CD4-positive, alpha-beta T cell (primary cell): ENCODE data around the gene ADK. TPM values are rescaled to one million over a fixed set of nuclear protein-coding genes. Genes with fewer than 3 reads are reported as not detected.

Source experiments
- ATAC-seq: fragments of 200-7000 bp; cut with Tn5 transposase; one replicate; pipeline ENCODE4 v1.10.0; 2022; ENCODE audit warnings: mild to moderate bottlenecking; ENCODE audit not compliant: poor library complexity
- CTCF ChIA-PET: fragments of 350-600 bp; sonication (Branson Sonifier 250); formaldehyde crosslinking; loops from one replicate; lab custom pipeline; 2021; ENCODE audit warnings: antibody characterized with exemption, inconsistent platforms; lab: Charles Lee
- POLR2A ChIA-PET: fragments of 350-600 bp; sonication (Branson Sonifier 250); formaldehyde crosslinking; loops from one replicate; lab custom pipeline; 2021; ENCODE audit warnings: antibody characterized with exemption, inconsistent platforms; lab: Charles Lee
- DNase-seq, 14 experiments: peaks; one replicate each; pipeline ENCODE4 v3.0.0-alpha.2; 2013 to 2020; ENCODE audit warnings: mixed read lengths in 2 of 14
- H3K27ac ChIP-seq, 2 donors: one replicate each; pipeline versions ENCODE4 v1.5.1 to v1.7.0; 2013; ENCODE audit warnings: low read length in 2 of 2, low read depth in 1 of 2, mild to moderate bottlenecking in 1 of 2
- H3K27me3 ChIP-seq, 2 experiments: 1 replicate in 1 of 2; 2 replicates in 1 of 2; pipeline versions ENCODE4 v1.6.1 to v1.7.0; 2013; ENCODE audit warnings: low read length in 2 of 2, control low read depth in 1 of 2, mild to moderate bottlenecking in 1 of 2, moderate library complexity in 1 of 2; ENCODE audit not compliant: insufficient read depth in 2 of 2, control insufficient read depth in 1 of 2
- H3K36me3 ChIP-seq: one replicate; pipeline ENCODE4 v1.6.1; 2013; ENCODE audit warnings: low read length, control low read depth; ENCODE audit not compliant: insufficient read depth
- H3K4me1 ChIP-seq: one replicate; pipeline ENCODE4 v1.6.1; 2013; ENCODE audit warnings: low read length, control low read depth; ENCODE audit not compliant: insufficient read depth
- H3K4me3 ChIP-seq: one replicate; pipeline ENCODE4 v1.5.1; 2013; ENCODE audit warnings: mild to moderate bottlenecking, low read length, moderate library complexity
- H3K9me3 ChIP-seq, 2 experiments: 1 replicate in 1 of 2; 2 replicates in 1 of 2; pipeline versions ENCODE4 v1.6.1 to v1.7.0; 2013; ENCODE audit warnings: low read length in 2 of 2, mild to moderate bottlenecking in 2 of 2, control low read depth in 1 of 2, moderate library complexity in 1 of 2; ENCODE audit not compliant: control insufficient read depth in 1 of 2, insufficient read depth in 1 of 2
- H3K27ac Mint-ChIP-seq: one replicate; pipeline ENCODE4 v1.8.0; 2020; ENCODE audit warnings: mixed read lengths
- H3K27me3 Mint-ChIP-seq: one replicate; pipeline ENCODE4 v1.8.0; 2021; ENCODE audit warnings: mixed read lengths
- H3K36me3 Mint-ChIP-seq: one replicate; pipeline ENCODE4 v1.8.0; 2021; ENCODE audit warnings: low read depth, mixed read lengths
- H3K4me1 Mint-ChIP-seq: one replicate; pipeline ENCODE4 v1.8.0; 2021; ENCODE audit warnings: low read depth, mixed read lengths
- H3K4me3 Mint-ChIP-seq: one replicate; pipeline ENCODE4 v1.8.0; 2020; ENCODE audit warnings: mild to moderate bottlenecking, mixed read lengths
- H3K9me3 Mint-ChIP-seq: one replicate; pipeline ENCODE4 v1.8.0; 2020; ENCODE audit warnings: mixed read lengths
- CTCF ChIP-seq: fragments of 200-600 bp; IDR thresholded peaks from one replicate; pipeline ENCODE4 v1.8.0; 2022; ENCODE audit warnings: antibody characterized with exemption, mild to moderate bottlenecking
- intact Hi-C, 2 experiments: fragments of 100-400 bp; cut with DNase I in 1 of 2; cut with micrococcal nuclease in 1 of 2; formaldehyde crosslinking; loops; one replicate each; pipeline versions ENCODE4 v1.15.1 to v1.9.0; 2023 to 2025; cut with DNase I, micrococcal nuclease
- total RNA-seq, 174 experiments: library from RNA in 2 of 174; stranded (reverse) in 2 of 174; gene quantifications; one replicate each; pipeline ENCODE4 v1.2.3 and lab custom pipeline; 2021 to 2026

The ADK gene
- total RNA-seq, 2 experiments from 2014 or later: 15.3 to 17.6 TPM

- intact Hi-C loops: loop anchor here in 1 of 2 experiments (10.0 kb wide), 1 partner anchor 114 kb away; no protein-coding TSS in a partner anchor
- POLR2A ChIA-PET: interaction anchor here (0.7 to 1.6 kb wide), 2 partner anchors 21 to 23 kb away, joined by 3 read pairs; no protein-coding TSS in a partner anchor
- H3K36me3 Mint-ChIP-seq: peaks cover 97% of the 10 kb centered on the region
- H3K27ac ChIP-seq: no peak overlapping the region
- H3K4me1 Mint-ChIP-seq: peaks cover under 1% of the 10 kb centered on the region
- DNase-seq (no peak), ATAC-seq (no peak)
- CTCF ChIA-PET: interaction anchor here (0.6 kb wide), 1 partner anchor 49 kb away, joined by 3 read pairs; no protein-coding TSS in a partner anchor
- no peaks in the 10 kb centered on the region for H3K27me3 Mint-ChIP-seq
- no peak overlapping the region for H3K4me3 Mint-ChIP-seq
- no peaks in the 10 kb centered on the region for H3K9me3 Mint-ChIP-seq
- H3K4me1 ChIP-seq: no peaks in the 10 kb centered on the region
- peaks cover 92% of the 10 kb centered on the region for H3K36me3 ChIP-seq
- H3K27me3 ChIP-seq: no peaks in the 10 kb centered on the region
- H3K4me3 ChIP-seq: no peak overlapping the region
- H3K9me3 ChIP-seq: no peaks in the 10 kb centered on the region
- no peak for TF ChIP-seq CTCF
- H3K27ac Mint-ChIP-seq: peak overlapping the region; percentile 11
Measured at GRCh38 chr10:74120911-74121310, 30.1 kb upstream of the ADK start.

- Histone ChIP-seq H3K27me3 (no peaks in the 10 kb centered on the region), H3K36me3 (peaks cover 92% of the 10 kb centered on the region), H3K4me3 (no peak overlapping the region), H3K4me1 (no peaks in the 10 kb centered on the region), H3K9me3 (no peaks in the 10 kb centered on the region), H3K27ac (no peak overlapping the region)
- no peaks in the 10 kb centered on the region for H3K27me3 Mint-ChIP-seq
- ChIA-PET POLR2A (interaction anchor here (0.7 to 1.6 kb wide), 2 partner anchors 22 kb away, joined by 3 read pairs; no protein-coding TSS in a partner anchor), CTCF (no interaction called here)
- H3K9me3 Mint-ChIP-seq: no peaks in the 10 kb centered on the region
- intact Hi-C loops: loop anchor here in 1 of 2 experiments (10.0 kb wide), 1 partner anchor 113 kb away; no protein-coding TSS in a partner anchor
- peaks cover 97% of the 10 kb centered on the region for H3K36me3 Mint-ChIP-seq
- H3K4me1 Mint-ChIP-seq: no peaks in the 10 kb centered on the region
- H3K27ac Mint-ChIP-seq: peak overlapping the region; percentile 11
- no peak overlapping the region for H3K4me3 Mint-ChIP-seq
- no peak for DNase-seq
- no peak for ATAC-seq
- TF ChIP-seq CTCF: no peak
Measured at GRCh38 chr10:74121368-74121767, 29.7 kb upstream of the ADK start.

- H3K36me3 Mint-ChIP-seq: peaks cover 93% of the 10 kb centered on the region
- H3K9me3 Mint-ChIP-seq: no peaks in the 10 kb centered on the region
- DNase-seq (no peak), ATAC-seq (no peak)
- TF ChIP-seq CTCF: no peak
- H3K4me3 ChIP-seq: no peak overlapping the region
- H3K27ac ChIP-seq: no peak overlapping the region
- CTCF ChIA-PET: no interaction called here
- H3K4me3 Mint-ChIP-seq: no peak overlapping the region
- H3K9me3 ChIP-seq: no peaks in the 10 kb centered on the region
- H3K27me3 ChIP-seq: no peaks in the 10 kb centered on the region
- no peaks in the 10 kb centered on the region for H3K27me3 Mint-ChIP-seq
- H3K4me1 Mint-ChIP-seq: no peaks in the 10 kb centered on the region
- peaks cover 88% of the 10 kb centered on the region for H3K36me3 ChIP-seq
- H3K4me1 ChIP-seq: no peaks in the 10 kb centered on the region
- peak overlapping the region; percentile 11 for H3K27ac Mint-ChIP-seq
- intact Hi-C loops: loop anchor here in 1 of 2 experiments (10.0 kb wide), 1 partner anchor 113 kb away; no protein-coding TSS in a partner anchor
- POLR2A ChIA-PET: interaction anchor here (1.6 kb wide), 1 partner anchor 21 kb away, joined by 3 read pairs; no protein-coding TSS in a partner anchor
Measured at GRCh38 chr10:74122060-74122459, 29.0 kb upstream of the ADK start.
